GM12801 (cell line): Measurements from ENCODE around the gene EID2.

Source experiments
- TF ChIP-seq, protein P1 (sequence below): IDR thresholded peaks from one replicate; pipeline ENCODE4 v1.5.1; 2011; ENCODE audit warnings: control low read depth; ENCODE audit not compliant: insufficient read length; ENCODE audit errors: extremely low read depth

The EID2 gene

DNA sequence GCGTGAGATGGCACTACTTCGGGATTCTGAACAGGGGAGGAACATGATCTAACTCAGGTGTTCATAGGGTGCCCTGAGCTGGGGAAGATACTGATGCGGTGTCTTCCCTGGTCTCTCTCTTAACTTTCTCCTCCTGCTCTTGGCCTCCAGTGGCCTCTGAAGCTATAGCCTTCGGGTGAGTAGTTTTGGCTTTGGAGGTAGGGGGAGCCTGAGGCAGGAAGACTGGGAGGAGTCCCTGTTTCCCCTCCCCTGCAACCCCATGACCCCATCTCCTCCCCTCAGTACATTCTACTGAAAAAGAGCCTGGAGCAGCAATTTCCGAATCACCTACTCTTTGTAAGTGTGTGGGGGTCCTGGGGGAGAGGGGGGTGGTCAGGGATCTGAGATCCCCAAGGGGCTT, 21.5 kb downstream of the EID2 start:
- TF ChIP-seq, protein P1, sequence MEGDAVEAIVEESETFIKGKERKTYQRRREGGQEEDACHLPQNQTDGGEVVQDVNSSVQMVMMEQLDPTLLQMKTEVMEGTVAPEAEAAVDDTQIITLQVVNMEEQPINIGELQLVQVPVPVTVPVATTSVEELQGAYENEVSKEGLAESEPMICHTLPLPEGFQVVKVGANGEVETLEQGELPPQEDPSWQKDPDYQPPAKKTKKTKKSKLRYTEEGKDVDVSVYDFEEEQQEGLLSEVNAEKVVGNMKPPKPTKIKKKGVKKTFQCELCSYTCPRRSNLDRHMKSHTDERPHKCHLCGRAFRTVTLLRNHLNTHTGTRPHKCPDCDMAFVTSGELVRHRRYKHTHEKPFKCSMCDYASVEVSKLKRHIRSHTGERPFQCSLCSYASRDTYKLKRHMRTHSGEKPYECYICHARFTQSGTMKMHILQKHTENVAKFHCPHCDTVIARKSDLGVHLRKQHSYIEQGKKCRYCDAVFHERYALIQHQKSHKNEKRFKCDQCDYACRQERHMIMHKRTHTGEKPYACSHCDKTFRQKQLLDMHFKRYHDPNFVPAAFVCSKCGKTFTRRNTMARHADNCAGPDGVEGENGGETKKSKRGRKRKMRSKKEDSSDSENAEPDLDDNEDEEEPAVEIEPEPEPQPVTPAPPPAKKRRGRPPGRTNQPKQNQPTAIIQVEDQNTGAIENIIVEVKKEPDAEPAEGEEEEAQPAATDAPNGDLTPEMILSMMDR: no peak

DNA sequence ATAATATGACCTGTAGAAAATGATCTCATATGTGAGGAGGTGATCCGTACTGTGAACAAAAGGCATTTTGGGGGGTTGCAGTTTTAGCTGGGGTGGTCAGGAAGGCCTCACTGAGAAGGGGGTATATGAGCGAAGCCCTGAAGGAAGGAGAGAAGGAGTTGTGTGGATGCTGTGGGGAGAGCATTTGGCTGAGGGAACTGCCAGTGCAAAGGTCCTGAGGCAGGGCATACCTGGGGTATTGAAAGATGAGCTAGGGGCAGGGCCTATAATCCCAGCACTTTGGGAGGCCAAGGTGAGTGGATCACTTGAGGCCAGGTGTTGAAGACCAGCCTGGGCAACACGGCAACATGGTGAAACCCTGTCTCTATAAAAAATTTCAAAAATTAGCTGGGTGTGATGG, 22.5 kb downstream of the EID2 start:
- TF ChIP-seq, protein P1: no peak

DNA sequence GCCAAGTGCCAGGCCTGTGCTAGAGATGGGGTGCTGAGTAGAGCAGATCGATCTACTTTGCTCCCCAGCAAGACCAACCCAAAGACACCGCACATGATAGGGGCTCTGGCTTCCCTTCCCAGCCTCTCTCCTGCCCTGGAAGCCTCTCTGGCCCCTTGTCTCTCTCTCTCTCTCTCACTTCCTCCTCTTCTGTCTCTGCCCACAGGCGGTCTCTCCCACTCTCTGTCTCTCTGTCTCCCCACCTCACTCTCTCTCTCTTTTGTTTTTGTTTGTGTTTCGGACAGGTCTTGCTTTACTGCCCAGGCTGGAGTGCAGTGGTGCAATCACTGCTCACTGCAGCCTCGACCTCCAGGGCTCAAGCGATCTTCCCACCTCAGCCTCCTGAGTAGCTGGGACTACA, 23.7 kb downstream of the EID2 start:
- TF ChIP-seq, protein P1: no peak

DNA sequence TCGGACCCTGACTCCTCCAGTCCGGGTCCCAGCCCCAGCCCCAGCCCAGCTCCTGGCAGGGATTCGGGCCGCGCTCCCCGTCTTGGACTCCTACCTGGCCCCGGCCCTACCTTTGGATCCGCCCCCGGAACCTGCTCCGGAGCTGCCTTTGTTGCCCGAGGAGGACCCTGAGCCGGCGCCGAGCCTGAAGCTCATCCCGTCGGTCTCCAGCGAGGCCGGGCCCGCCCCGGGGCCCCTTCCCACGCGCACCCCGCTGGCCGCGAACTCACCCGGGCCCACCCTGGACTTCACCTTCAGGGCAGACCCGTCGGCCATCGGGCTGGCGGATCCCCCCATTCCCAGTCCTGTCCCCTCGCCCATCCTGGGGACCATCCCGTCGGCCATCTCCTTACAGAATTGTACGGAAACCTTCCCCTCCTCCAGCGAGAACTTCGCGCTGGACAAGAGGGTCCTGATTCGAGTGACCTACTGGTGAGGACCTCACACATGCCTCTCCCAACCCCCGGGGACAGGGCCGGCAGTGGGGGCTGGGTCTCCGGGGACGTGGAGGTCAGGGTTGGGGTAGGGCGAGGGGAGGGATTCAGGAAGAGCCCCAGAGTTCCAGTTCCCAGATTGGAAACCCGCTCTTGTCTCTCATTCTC, 24.3 kb downstream of the EID2 start:
- TF ChIP-seq, protein P1: no peak

DNA sequence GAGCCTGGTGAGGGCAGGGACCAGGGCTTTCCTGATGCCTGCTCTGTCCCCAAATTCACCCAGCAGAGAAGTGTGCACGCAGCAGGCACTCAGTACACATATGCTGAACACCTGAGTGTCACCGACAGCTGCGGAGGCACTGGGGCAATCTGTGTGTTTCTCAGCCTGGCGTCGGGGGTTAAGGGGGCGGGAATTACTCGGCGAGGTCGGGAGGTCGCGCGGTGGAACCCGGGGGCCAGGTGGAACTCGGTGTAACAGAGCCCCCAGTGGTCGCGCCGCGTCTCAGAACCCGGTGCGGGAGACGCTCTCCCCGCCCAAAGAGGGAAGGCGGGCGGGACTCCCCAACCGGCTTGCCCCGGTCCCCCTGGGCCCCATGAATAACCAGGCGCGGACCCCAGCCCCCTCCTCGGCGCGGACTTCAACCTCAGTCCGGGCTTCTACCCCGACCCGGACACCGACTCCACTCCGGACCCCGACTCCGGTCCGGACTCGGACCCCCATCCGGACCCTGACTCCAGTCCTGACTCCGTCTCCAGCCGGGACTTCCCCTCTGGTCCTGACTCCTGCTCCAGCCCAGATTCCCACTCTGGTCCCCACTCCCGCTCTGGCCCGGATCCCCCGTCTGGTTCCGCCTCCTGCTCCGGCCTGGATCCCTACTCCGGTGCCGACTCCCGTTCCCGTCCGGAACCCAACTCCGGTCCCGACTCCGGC, 25.0 kb downstream of the EID2 start, which contains the start of gene SELENOV:
TSS of gene SELENOV (plus strand) at position 300 of the 711 bp plus-strand sequence. CDS start at position 374, 74 bp downstream.
- TF ChIP-seq, protein P1: no peak

DNA sequence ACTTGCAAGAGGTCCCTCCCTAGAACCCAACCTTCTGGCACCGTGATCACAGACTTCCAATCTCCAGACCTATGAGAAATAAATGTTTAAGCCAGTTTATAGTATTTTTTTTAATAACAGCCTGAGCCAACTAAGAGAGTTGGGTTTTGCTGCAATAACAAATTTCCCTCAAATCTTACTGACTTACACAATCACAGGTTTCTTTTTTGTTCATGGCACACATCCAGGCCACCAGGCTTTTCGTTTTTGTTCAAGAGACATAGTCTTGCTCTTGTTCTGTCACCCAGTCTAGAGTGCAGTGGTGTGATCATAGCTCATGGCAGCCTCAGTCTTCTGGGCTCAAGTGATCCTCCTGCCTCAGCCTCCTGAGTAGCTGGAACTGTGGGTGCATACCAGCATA, 27.0 kb downstream of the EID2 start:
- TF ChIP-seq, protein P1: no peak

DNA sequence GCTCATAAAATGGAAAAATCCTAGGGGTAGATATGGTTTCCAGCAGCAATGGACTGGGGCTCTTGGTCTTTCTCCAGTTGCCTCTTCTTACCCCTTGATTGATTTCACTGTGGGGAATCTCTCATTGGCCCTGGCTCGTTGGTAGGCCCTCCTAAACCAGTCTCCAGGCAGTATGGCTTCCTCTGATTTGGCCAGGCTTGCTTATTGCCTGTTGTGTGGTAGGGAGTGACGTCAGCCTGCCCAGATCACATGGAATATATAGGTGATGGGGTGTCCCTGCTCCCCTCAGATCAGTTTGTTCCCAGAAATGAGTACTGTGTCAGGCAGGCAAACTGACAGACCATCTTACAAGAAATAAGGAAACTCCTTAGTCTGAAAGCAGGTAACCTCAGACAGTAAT, 30.7 kb downstream of the EID2 start:
- TF ChIP-seq, protein P1: no peak
